NCI-H2196 treated with DMSO at 0.1 percent for 48 hours (cell line): Measurements from ENCODE around the gene USH2A.

Source experiments
- DNase-seq: peaks from one replicate; lab custom pipeline; 2025; ENCODE audit not compliant: unreplicated experiment; lab: John Stamatoyannopoulos, UW

USH2A gene

DNA sequence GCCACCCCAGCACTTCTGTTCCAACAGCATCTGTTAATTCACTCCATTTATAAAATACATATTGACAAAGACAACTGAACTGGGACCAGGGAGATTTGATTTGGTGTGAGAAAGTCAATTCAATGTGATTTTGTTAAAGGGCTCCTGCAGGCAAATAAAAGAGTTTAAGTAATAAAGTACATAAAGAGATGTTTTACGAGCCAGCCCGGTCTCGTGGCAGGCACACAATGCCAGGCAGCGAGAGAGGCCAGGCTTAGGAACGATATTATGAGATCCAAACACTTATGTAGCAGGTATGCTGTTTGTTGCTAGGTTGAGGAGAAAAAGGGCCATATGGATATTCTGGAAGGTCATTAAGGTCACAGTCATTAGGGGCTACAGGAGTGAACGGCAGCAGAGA, 629.1 kb downstream of the USH2A start:
- no peak for DNase-seq

DNA sequence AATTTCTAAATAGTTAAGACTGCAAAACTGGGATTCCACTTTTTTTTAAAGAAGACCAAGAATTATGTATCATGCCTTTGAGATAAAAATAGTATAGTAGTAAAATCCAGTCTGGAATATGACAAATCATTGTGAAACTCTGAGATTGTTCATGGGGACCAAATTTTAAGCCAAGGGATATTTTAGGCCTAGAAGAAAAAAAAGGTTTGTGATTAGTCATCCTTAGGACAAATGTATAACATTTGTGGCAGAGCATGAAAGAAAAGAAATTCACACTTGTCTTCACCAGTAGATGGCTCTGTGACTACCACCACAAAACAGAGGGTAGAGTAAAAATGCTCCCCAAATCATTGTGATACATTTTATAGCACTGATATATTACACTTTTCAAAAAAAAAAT, 630.1 kb downstream of the USH2A start:
- DNase-seq = no peak

DNA sequence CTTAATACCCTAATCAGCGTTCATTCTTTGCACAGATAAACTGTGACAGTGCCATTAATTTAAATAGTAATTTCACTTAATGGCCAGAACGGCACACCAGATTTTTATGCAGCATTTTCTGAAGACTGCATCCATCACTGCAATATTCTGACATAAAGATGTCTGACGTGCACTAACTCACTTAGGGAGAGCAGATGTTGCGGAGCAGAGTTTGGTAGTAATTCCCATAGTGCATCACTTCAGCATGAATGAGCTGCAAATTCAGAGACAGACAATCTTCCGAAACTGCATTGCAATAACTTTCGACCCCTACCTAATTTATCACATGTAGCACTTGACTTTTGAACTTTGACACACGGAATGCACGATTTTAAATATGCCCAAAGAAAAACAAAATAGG, 630.8 kb downstream of the USH2A start:
- no peak for DNase-seq

- DNase-seq = no peak
These were observed 633.3 kb downstream of the USH2A start for GRCh38 chr1:215789981-215790380.

- DNase-seq = no peak
These were observed 636.3 kb downstream of the USH2A start for GRCh38 chr1:215786997-215787396.

GRCh38 chr1:215780641-215781040, 642.6 kb downstream of the USH2A start:
- DNase-seq = no peak

DNA sequence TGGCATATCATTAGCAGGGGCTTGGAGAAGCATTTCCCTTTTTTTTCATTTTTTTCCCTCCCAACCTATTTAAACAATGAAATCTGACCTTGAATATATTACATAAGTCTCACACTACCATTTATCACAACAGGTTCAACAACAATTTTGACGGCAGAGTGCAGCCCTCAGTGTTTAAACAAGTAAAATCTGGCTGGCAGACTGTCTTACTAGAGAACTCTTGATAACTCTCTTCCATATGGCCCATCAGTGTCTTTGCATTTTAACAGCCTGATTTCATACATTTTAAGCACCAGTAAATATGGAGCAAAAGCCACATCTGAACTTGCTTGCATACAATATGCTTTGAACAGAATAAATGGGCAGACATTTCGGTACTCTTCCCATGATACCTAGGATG, 643.1 kb downstream of the USH2A start:
- DNase-seq = no peak

GRCh38 chr1:215779729-215780128, 643.5 kb downstream of the USH2A start:
- no peak for DNase-seq

- DNase-seq = no peak
These were observed 645.8 kb downstream of the USH2A start for GRCh38 chr1:215777370-215777925.

DNA sequence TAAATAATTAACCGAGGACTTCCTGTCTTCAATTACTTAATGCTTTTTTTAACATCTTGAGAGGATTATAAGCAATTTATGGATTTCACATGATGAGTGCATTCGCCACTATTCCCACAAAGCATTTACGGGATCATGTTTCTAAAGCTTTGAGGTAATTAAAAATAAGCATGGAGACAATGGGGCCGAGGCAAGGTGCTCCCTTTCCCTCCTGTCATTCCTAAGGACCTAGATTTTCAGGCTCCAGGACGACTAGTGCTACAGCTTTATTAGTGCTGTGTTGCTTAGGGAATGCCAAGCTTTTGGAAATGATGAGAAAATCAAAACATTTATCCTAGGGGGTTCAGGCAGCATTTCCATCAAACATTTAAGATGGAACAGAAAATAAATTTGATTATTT, 646.9 kb downstream of the USH2A start:
- DNase-seq = no peak

GRCh38 chr1:215772151-215772550, 651.1 kb downstream of the USH2A start:
- DNase-seq = no peak

DNA sequence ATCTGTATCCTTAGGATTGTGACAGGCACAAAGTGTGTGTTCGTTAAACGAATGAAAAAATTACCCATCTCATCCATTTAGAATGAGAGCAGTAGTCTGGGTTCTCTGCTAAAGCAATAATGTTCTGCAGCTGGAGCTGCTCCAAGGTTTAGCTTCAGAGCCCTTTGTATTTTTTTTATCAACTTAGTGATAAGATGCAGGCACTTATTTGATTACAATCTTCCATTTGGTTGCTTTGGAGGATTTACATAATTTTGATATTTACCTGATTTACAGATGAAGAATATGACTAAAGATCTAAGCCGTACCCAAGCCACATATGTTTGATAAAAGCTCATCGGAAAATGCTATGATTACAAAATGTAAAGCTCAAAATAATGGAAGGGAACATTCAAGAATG, 654.9 kb downstream of the USH2A start:
- DNase-seq = no peak

- DNase-seq = no peak
These were observed 655.5 kb downstream of the USH2A start for GRCh38 chr1:215767761-215768160.

GRCh38 chr1:215766521-215766920, 656.7 kb downstream of the USH2A start:
- no peak for DNase-seq

DNA sequence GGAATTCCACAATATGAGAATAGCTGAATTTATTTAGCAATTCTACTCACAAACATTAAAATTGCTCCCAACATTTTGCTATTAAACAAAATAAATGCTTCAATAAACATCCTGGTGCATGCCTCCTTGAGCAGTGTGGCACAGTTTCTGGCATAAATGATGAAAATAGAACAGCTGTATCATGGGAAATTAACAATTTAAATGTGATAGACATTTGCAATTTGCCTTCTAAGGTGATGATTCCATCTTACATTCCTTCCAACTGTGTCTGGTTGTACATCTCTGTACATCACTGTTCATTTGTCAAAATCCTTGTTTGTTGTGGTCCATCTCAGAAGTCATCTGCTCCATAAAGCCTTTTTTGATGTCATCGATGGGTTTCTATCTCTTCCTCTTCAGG, 657.4 kb downstream of the USH2A start:
- DNase-seq = no peak

- DNase-seq = no peak
These were observed 661.8 kb downstream of the USH2A start for GRCh38 chr1:215761446-215761845.

DNA sequence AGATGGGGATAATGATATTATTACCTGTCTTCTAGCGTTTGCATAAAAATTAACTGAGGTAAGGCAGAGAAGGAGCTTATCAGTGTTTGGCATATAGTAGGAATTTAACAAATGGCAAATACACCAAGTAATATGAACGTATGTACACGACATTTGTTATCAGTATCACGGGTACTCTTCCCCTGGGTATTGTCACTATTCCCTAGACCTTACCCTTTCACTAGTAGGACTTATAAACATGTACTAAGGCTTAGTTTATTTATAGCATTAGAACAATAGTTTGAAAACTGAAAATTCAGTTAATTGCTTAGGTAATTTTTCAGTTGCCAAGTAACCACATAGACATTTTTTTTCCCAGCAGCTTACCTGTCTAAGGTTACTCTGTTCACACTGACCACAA, 669.1 kb downstream of the USH2A start:
- DNase-seq = no peak

GRCh38 chr1:215749414-215749813, 673.8 kb downstream of the USH2A start:
- no peak for DNase-seq

DNA sequence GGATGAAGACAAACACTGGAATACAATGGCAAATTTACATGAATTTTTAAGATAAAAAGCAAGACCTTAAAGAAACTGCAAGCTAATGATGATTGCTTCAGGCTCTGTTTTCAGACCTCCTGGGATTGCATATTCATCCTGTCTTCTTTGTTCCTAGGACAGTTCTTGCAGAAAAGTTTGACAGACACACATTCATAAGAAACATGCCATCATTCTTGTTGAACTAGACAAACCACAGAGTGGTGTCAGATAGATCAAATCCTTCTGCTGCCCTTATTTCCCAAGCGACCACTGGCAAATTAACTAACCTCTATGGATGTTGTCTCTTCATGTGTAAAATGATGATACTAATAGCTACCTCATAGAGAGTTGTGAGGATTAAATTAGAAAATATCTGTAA, 674.8 kb downstream of the USH2A start:
- no peak for DNase-seq

- DNase-seq = no peak
These were observed 678.8 kb downstream of the USH2A start for GRCh38 chr1:215744419-215744818.

DNA sequence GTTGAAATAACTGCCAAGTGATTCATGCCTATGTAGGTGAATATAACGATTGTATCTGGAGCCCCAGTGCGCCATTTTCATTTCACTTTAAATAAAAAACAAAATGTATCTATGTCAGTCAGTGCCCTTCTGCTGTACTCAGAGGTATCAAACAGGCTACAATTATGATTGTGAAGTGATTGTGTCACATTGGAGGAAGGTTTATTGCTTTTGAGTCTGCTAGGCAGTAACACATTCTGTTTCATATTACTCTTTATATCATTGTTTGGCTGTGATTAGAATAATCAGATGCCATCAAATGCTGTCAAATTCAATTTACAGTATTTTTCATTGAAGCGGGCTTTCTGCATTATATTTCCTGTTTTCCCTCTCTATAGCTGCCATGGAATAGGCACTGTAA, 684.2 kb downstream of the USH2A start:
- no peak for DNase-seq

DNA sequence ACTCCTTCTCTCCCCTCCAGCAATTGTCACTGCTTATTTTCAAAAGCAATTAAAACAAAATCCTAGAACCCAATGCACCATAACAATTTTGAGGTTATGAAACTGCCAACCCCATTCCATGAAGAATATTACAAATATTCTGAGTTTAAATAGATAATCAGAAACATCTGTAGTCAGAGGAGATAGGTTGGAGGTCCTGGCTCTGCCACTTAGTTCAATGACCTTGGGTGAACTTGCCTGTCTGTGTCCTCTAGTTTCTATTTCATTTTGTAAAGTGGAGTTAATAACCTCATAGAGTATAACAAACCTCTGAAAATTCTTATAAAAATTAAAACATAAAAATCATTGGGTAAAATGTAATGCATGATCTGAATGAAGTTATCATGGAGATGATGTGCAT, 691.5 kb downstream of the USH2A start:
- no peak for DNase-seq

DNA sequence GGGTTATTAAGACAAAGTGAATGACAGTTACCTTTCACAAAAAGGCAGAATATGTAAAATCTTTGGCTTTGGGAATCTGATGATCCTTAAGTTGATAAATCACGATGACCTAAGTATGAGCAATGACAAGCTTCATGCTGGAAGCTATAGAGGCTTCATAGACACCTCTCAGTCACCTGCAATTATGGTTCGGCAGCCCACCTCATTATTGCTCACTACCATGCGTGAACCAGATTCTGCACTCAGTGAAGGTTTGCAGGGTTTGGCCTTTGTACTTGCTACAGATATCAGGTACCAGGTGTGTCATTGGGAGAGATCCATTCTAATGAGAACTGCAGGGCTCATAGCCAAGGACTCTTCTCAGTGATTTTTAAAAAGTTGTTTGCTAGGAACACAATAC, 692.6 kb downstream of the USH2A start:
- no peak for DNase-seq

DNA sequence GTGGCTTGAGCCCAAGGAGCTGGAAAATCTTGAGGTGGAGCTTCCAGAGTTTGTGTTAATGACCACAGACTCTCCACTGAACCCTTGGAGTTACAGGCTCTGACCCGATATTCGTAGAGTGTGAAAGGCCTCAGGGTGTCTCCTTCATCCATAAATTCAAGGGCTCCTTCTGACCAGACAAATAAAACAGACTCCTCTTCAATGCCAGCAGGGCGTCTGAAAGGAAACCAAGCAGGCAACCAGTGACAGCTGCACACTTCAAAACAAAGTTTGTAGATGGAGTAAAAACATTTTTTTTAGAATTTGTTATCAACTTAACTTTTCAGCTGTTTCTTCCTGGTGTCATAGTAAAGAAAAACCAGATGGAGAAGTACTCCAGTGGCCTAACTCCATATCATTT, 695.1 kb downstream of the USH2A start:
- no peak for DNase-seq
